Renal cortical epithelial cell (primary cell): ENCODE results near the gene CCNK. TPM values are rescaled to one million over a fixed set of nuclear protein-coding genes. Genes with fewer than 3 reads are reported as not detected.

Experiments used
- DNase-seq: peaks from one replicate; pipeline ENCODE4 v3.0.0-alpha.2; 2011; ENCODE audit warnings: low read depth
- total RNA-seq: library from RNA; depleted of rRNA; stranded (reverse); fragments of >200 nt; gene quantifications from 2 replicates; pipeline ENCODE4 v1.2.3, GENCODE V29; 2014

Gene CCNK
- total RNA-seq, 1 donor from 2014 or later, result 49.1 TPM

DNA sequence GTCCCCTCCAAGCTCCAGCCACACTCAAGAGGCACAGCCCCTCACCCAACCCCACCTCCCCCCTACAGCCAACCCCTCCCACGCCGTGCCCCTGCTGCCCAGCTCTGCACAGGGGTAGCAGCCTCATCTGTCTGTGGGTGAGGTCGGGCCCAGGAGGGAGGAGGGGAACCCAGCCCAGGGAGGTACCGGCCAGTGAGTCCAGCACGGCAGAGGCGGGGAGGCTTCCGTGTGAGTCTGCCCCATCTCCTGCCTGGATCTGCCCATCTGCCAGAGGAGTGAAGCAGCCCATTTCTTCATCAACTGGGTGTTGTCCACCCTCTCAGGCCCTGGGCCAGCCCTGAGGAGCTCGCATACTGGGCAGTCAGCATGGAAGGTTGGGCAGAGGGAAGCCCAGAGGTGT is 54.2 kb downstream of the CCNK start:
- DNase-seq, result no peak

- DNase-seq, result no peak
These were observed 54.9 kb downstream of the CCNK start for GRCh38 chr14:99535908-99536778.

- peak; percentile 53 for DNase-seq
These were observed 56.2 kb downstream of the CCNK start for GRCh38 chr14:99537399-99537798.

- DNase-seq, result no peak
These were observed 57.1 kb downstream of the CCNK start for GRCh38 chr14:99538275-99538674.

GRCh38 chr14:99538733-99539132 is 57.5 kb downstream of the CCNK start:
- no peak for DNase-seq

- DNase-seq, result no peak
These were observed 58.3 kb downstream of the CCNK start for GRCh38 chr14:99539491-99539890.

GRCh38 chr14:99540196-99541032 is 59.2 kb downstream of the CCNK start:
- DNase-seq, result no peak

GRCh38 chr14:99541211-99541610 is 60.0 kb downstream of the CCNK start:
- DNase-seq, result no peak

- DNase-seq, result no peak
These were observed 60.7 kb downstream of the CCNK start for GRCh38 chr14:99541677-99542470.

GRCh38 chr14:99542566-99542965 is 61.4 kb downstream of the CCNK start:
- no peak for DNase-seq

DNA sequence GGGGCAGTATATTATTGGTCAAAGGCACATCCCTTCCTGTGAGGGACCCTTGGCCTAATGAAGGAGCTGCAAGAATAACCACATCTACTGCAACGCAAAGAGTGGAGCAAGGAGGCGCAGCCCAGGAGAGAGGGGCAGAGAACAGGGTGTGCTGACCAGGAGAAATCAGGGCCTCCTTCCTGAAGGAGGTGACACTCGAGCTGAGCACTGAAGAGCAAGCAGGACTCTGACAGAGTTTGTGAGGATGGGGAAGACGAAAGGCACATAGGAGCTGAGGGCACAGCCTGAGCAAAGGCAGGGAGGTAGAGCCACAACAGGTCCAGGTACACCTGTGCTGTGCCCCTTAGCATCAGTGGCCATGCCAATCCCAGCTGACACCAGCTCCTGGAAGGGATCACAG is 62.2 kb downstream of the CCNK start:
- no peak for DNase-seq

- no peak for DNase-seq
These were observed 62.8 kb downstream of the CCNK start for GRCh38 chr14:99543985-99544384.

- DNase-seq, result no peak
These were observed 63.8 kb downstream of the CCNK start for GRCh38 chr14:99544991-99545390.

DNA sequence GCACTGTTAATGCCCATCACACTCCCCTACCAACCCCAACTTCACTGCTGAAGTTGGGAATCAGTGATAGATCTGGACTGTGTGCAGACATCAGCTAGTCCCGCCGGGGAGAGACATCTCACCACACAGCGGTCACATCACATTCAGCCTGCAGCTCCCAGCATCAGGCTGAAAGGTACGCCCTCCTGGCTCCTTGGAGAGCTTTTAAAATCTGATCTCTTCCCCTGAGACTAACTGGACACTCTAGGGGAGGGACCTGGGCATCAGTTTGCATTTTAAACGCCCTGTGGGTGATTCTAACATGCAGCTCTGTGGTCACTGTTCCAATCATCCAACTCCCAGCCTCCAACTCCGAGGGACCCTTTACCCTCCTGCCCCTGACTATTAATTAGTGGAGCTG is 64.4 kb downstream of the CCNK start:
- no peak for DNase-seq

DNA sequence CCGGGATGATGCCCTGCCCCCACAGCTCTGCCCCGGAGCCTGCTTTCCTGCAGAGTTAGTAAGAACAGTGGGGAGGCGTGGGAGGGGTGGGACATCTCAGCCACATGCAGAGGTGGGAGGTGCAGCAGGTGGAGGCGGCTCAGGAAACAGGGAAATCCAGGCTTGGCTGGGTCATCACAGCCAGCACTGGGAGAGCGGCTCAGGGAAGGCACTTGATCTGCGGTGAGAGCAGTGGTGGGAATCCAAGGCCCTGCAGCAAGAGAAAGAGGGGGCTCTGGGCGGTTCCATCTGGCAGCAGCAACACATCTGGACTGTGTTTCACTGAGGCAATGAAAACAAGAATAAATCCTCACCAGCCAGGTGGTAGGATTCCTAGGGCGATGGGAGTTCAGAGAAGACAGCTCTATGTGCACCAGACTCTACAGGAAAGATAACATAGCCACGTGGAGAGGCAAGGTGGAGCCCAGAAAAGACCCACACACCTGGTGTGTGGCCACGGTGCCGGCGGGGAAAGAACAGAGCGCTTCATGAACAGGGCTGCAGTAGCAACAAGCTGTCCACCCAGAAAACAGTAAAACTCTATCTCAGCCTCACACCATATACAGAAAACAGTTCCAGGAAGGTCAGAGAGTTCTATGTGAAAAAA is 65.1 kb downstream of the CCNK start:
- no peak for DNase-seq

GRCh38 chr14:99548255-99548654 is 67.0 kb downstream of the CCNK start:
- no peak for DNase-seq

DNA sequence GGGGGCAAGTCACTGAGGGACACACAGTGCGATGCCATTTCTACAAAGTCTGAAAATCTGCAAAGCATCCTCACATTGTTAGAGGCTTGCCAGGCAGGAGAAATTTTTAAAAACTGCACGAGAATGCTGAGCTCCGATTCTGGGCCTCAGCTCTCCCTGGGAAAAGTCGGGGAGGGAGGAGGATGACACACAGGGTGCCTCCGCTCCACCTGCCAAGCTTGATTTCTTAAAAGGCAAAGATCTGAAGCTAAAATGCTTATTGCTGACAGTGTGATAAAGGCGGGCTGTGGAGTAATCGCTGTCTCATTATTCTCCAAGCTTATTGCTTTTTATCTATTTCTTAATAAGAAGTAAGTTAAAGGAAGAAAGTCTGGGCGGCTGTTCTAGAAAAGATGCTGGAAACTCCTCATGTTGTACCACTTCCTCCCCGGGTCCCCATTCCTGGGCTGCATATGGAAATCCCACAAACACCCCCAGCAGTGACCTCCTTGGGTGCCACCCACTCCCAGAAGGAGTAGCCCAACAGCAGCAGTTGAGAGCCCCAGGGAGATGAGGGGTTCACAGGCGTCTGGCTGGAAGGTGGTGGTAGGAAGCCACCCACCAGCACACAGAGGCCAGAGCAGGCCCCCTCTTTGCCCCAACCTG is 67.8 kb downstream of the CCNK start:
- DNase-seq, result no peak

- no peak for DNase-seq
These were observed 68.5 kb downstream of the CCNK start for GRCh38 chr14:99549684-99550083.

DNA sequence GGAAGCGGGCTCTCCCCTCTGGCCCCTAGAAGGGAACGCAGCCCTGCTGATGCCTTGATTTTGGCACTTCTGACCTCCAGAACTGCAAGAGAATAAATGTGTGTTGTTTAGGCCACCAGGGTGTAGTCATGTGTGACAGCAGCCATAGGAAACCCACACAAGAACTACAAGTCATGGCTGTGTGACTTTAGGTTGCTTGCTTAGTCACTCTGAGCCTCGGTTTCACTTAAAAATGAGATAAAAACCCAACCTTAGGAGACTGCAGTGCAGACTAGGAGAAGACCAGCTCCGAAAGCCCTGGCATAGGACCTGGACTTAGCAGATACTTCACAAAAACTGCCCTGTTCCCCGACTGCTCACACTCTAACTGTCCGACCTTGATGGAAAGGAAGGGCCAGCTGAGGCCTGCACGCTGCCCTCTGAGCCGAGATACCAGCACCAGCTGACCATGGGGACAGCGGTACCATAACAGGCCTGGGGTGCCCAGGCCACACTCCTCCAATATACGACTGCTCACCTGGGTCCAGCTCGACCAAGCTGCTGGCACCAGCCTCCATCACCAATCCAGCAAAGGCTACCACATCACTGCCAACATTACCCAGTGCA is 69.3 kb downstream of the CCNK start:
- no peak for DNase-seq

GRCh38 chr14:99551034-99551922 is 70.1 kb downstream of the CCNK start:
- DNase-seq, result no peak
